HepG2 (cell line): Measurements from ENCODE around the gene ATP1A2. TPM values are rescaled to one million over a fixed set of nuclear protein-coding genes. Genes with fewer than 3 reads are reported as not detected.

Experiments used
- CBFB ChIP-seq: sonication (generic); formaldehyde crosslinking; IDR thresholded peaks from 2 replicates; pipeline ENCODE4 v1.4.0; 2020; ENCODE audit warnings: missing genetic modification reagents
- CHCHD3 ChIP-seq: sonication (generic); formaldehyde crosslinking; IDR thresholded peaks from 2 replicates; pipeline ENCODE4 v1.8.0; 2022; ENCODE audit warnings: mild to moderate bottlenecking, missing genetic modification reagents, moderate library complexity
- HNF4A ChIP-seq: sonication (generic); formaldehyde crosslinking; IDR thresholded peaks from 2 replicates; pipeline ENCODE4 v1.4.0; 2020; ENCODE audit warnings: missing genetic modification reagents
- HNRNPK ChIP-seq: fragments of 200-400 bp; formaldehyde crosslinking; IDR thresholded peaks from 2 replicates; pipeline ENCODE4 v1.6.1; 2018; ENCODE audit warnings: low read length, low read depth, moderate library complexity, mild to moderate bottlenecking; ENCODE audit not compliant: poor library complexity, severe bottlenecking
- MEF2D ChIP-seq: sonication (generic); formaldehyde crosslinking; IDR thresholded peaks from 2 replicates; pipeline ENCODE4 v1.5.1; 2020; ENCODE audit warnings: mild to moderate bottlenecking, missing genetic modification reagents
- SMAD9 ChIP-seq: sonication (generic); formaldehyde crosslinking; IDR thresholded peaks from 2 replicates; pipeline ENCODE4 v1.5.1; 2020; ENCODE audit warnings: mild to moderate bottlenecking, missing genetic modification reagents
- SRSF4 ChIP-seq: fragments of 200-400 bp; formaldehyde crosslinking; IDR thresholded peaks from one replicate; pipeline ENCODE4 v1.6.1; 2018; ENCODE audit warnings: mild to moderate bottlenecking, low read depth, low read length, moderate library complexity; ENCODE audit not compliant: poor library complexity, severe bottlenecking
- TARDBP ChIP-seq: sonication (generic); formaldehyde crosslinking; IDR thresholded peaks from 2 replicates; pipeline ENCODE4 v1.8.0; 2022; ENCODE audit warnings: mild to moderate bottlenecking, missing genetic modification reagents
- TCF7 ChIP-seq: sonication (generic); IDR thresholded peaks from 2 replicates; pipeline ENCODE4 v1.6.1; 2016; ENCODE audit warnings: antibody characterized with exemption, low read depth
- THYN1 ChIP-seq: sonication (generic); formaldehyde crosslinking; IDR thresholded peaks from 2 replicates; pipeline ENCODE4 v1.8.1; 2023; ENCODE audit warnings: low read depth, mild to moderate bottlenecking, moderate library complexity, missing genetic modification reagents, borderline replicate concordance
- ZKSCAN8 ChIP-seq: IDR thresholded peaks from 2 replicates; pipeline ENCODE4 v1.6.1; 2016; ENCODE audit warnings: borderline replicate concordance, missing genetic modification reagents, missing compliant biosample characterization
- ZNF329 ChIP-seq: sonication (generic); formaldehyde crosslinking; IDR thresholded peaks from 2 replicates; pipeline ENCODE4 v1.9.0; 2021; ENCODE audit warnings: low read depth, mild to moderate bottlenecking, missing genetic modification reagents
- ZNF430 ChIP-seq: sonication (generic); formaldehyde crosslinking; IDR thresholded peaks from 2 replicates; pipeline ENCODE4 v1.9.0; 2021; ENCODE audit warnings: mild to moderate bottlenecking, missing genetic modification reagents
- ZNF543 ChIP-seq: sonication (generic); formaldehyde crosslinking; IDR thresholded peaks from 2 replicates; pipeline ENCODE4 v1.4.0; 2020; ENCODE audit warnings: mild to moderate bottlenecking, missing genetic modification reagents
- ZNF687 ChIP-seq: sonication (generic); formaldehyde crosslinking; IDR thresholded peaks from 2 replicates; pipeline ENCODE4 v1.5.1; 2020; ENCODE audit warnings: mild to moderate bottlenecking, missing genetic modification reagents, moderate library complexity
- ZNF850 ChIP-seq: sonication (generic); formaldehyde crosslinking; conservative IDR thresholded peaks from 2 replicates; pipeline ENCODE4 v1.9.0; 2021; ENCODE audit warnings: mild to moderate bottlenecking, missing genetic modification reagents
- ZXDC ChIP-seq: sonication (generic); formaldehyde crosslinking; IDR thresholded peaks from 2 replicates; pipeline ENCODE4 v1.5.0; 2020; ENCODE audit warnings: mild to moderate bottlenecking, missing genetic modification reagents
- polyA plus RNA-seq, 8 experiments: library from polyadenylated mRNA; depleted of rRNA in 3 of 8; stranded (reverse) in 7 of 8; unstranded in 1 of 8; fragments of >200 nt; fragmentation: Illumina TruSeq in 4 of 8; extraction: Trizol in 4 of 8; gene quantifications; 2 replicates each; pipeline versions ENCODE4 v1.2.1 to v1.2.3, GENCODE V29; 2011 to 2016; ENCODE audit warnings: low read depth in 4 of 8, missing spikeins in 1 of 8, mixed read lengths in 1 of 8; ENCODE audit not compliant: insufficient read depth in 1 of 8
- total RNA-seq, 5 experiments: library from RNA; depleted of rRNA; stranded (reverse); fragments of >200 nt; fragmentation: Illumina TruSeq; extraction: Trizol; gene quantifications; 2 replicates each; pipeline ENCODE4 v1.2.3, GENCODE V29; 2016; ENCODE audit warnings: low read depth in 1 of 5
- TF ChIP-seq, protein P1 (sequence below): sonication (generic); formaldehyde crosslinking; IDR thresholded peaks from 2 replicates; pipeline ENCODE4 v1.4.0; 2020; ENCODE audit warnings: mild to moderate bottlenecking, missing genetic modification reagents
- TF ChIP-seq, protein P2 (sequence below): sonication (generic); formaldehyde crosslinking; IDR thresholded peaks from 2 replicates; pipeline ENCODE4 v1.4.0; 2020; ENCODE audit warnings: missing genetic modification reagents

Gene ATP1A2
- total and polyA plus RNA-seq, 2 of the 13 experiments (the other 11 are each of a cell fraction or from before 2014, with no cell fraction given) = 0.16 TPM; not detected in 1

DNA sequence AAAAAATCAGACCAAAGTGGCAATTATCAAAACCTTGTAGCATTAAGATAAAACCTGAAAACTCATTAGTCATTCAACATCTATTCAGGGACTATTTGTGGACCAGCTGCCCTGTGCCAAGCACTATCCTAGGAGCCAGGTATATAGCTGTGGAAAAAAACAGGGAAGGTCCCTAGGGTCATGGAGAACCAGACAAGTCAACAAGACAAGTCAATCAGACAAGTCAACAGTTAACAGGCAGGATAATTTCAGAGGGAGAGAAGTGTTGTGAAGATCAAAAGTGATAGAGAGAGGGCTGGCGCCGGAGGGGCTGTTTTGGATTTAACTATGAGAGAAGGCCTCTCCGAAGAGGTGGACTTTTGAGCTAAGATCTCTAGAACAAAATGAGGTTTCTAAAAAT is 32.6 kb downstream of the ATP1A2 start (continued):
- no peak for TF ChIP-seq ZXDC (CRISPR knock-in tag)
- TF ChIP-seq CHCHD3 (CRISPR knock-in tag) = no peak
- TF ChIP-seq THYN1 = no peak
- TF ChIP-seq ZNF543 (CRISPR knock-in tag) = no peak
- no peak for TF ChIP-seq SRSF4
- TF ChIP-seq SMAD9 = no peak
- TF ChIP-seq, protein P1, sequence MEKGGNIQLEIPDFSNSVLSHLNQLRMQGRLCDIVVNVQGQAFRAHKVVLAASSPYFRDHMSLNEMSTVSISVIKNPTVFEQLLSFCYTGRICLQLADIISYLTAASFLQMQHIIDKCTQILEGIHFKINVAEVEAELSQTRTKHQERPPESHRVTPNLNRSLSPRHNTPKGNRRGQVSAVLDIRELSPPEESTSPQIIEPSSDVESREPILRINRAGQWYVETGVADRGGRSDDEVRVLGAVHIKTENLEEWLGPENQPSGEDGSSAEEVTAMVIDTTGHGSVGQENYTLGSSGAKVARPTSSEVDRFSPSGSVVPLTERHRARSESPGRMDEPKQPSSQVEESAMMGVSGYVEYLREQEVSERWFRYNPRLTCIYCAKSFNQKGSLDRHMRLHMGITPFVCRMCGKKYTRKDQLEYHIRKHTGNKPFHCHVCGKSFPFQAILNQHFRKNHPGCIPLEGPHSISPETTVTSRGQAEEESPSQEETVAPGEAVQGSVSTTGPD (CRISPR knock-in tag) = no peak
- peak; percentile 94 for TF ChIP-seq MEF2D (CRISPR knock-in tag)
- TF ChIP-seq ZKSCAN8 (CRISPR knock-in tag) = no peak
- TF ChIP-seq TARDBP = peak; percentile 43; the same call in 1 of the 2 replicates
- TF ChIP-seq, protein P2, sequence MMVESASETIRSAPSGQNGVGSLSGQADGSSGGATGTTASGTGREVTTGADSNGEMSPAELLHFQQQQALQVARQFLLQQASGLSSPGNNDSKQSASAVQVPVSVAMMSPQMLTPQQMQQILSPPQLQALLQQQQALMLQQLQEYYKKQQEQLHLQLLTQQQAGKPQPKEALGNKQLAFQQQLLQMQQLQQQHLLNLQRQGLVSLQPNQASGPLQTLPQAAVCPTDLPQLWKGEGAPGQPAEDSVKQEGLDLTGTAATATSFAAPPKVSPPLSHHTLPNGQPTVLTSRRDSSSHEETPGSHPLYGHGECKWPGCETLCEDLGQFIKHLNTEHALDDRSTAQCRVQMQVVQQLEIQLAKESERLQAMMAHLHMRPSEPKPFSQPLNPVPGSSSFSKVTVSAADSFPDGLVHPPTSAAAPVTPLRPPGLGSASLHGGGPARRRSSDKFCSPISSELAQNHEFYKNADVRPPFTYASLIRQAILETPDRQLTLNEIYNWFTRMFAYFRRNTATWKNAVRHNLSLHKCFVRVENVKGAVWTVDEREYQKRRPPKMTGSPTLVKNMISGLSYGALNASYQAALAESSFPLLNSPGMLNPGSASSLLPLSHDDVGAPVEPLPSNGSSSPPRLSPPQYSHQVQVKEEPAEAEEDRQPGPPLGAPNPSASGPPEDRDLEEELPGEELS = peak; percentile 54
- no peak for TF ChIP-seq CBFB
- TF ChIP-seq ZNF687 (CRISPR knock-in tag) = no peak
- TF ChIP-seq ZNF430 = no peak
- peak; percentile 60 for TF ChIP-seq HNF4A
- peak; percentile 78 for TF ChIP-seq TCF7
- no peak for TF ChIP-seq ZNF850
- TF ChIP-seq HNRNPK = no peak
- TF ChIP-seq ZNF329 (CRISPR knock-in tag) = no peak
